H1 (cell line): ENCODE results near the gene GPR176. TPM values are rescaled to one million over a fixed set of nuclear protein-coding genes. Genes with fewer than 3 reads are reported as not detected.

Experiments used
- CTCF ChIA-PET: fragments of 300-600 bp; sonication (Branson Sonifier 250); formaldehyde crosslinking; loops from one replicate; lab custom pipeline; 2021; ENCODE audit not compliant: partially characterized antibody; lab: Charles Lee
- POLR2A ChIA-PET: fragments of 300-600 bp; sonication (Branson Sonifier 250); formaldehyde crosslinking; loops from one replicate; lab custom pipeline; 2021; ENCODE audit warnings: inconsistent platforms; ENCODE audit not compliant: partially characterized antibody; lab: Charles Lee
- DNase-seq, 2 experiments: peaks; one replicate each; pipeline versions ENCODE4 v3.0.0 to v3.0.0-alpha.2; 2010 to 2022; ENCODE audit warnings: low spot score in 2 of 2, low read depth in 1 of 2, mixed read lengths in 1 of 2
- FAIRE-seq: peaks from 2 replicates; lab custom pipeline; 2011; peaks lifted over from hg19 to GRCh38; lab: Jason Lieb, UNC
- H2AFZ ChIP-seq: 2 replicates; pipeline ENCODE4 v1.8.1; 2012; ENCODE audit warnings: low read length, inconsistent platforms
- H2AK5ac ChIP-seq: 2 replicates; pipeline ENCODE4 v1.6.1; 2013; ENCODE audit warnings: low read depth, low read length
- H2BK120ac ChIP-seq: replicated peaks from 2 replicates; pipeline ENCODE3; 2013; ENCODE audit warnings: low read depth, low read length, inconsistent platforms
- H2BK12ac ChIP-seq: 2 replicates; pipeline ENCODE4 v1.6.1; 2013; ENCODE audit warnings: low read depth, low read length
- H2BK15ac ChIP-seq: 2 replicates; pipeline ENCODE4 v1.6.1; 2013; ENCODE audit warnings: low read length
- H2BK20ac ChIP-seq: 2 replicates; pipeline ENCODE4 v1.6.1; 2013; ENCODE audit warnings: low read length
- H2BK5ac ChIP-seq: 2 replicates; pipeline ENCODE4 v1.6.1; 2013; ENCODE audit warnings: low read depth, low read length
- H3K14ac ChIP-seq: 2 replicates; pipeline ENCODE4 v1.6.1; 2013; ENCODE audit warnings: inconsistent platforms; ENCODE audit not compliant: insufficient read length
- H3K18ac ChIP-seq: 2 replicates; pipeline ENCODE4 v1.6.1; 2013; ENCODE audit warnings: low read length; ENCODE audit errors: extremely low read depth
- H3K23ac ChIP-seq: 2 replicates; pipeline ENCODE4 v1.6.1; 2013; ENCODE audit warnings: inconsistent platforms; ENCODE audit not compliant: insufficient read length
- H3K23me2 ChIP-seq: 2 replicates; pipeline ENCODE4 v1.6.1; 2013; ENCODE audit warnings: low read depth, low read length
- H3K27ac ChIP-seq: 2 replicates; pipeline ENCODE4 v1.6.1; 2011; ENCODE audit warnings: low read depth, low read length, inconsistent platforms
- H3K27me3 ChIP-seq, 4 experiments: replicated peaks in 1 of 4; 1 replicate in 1 of 4; 2 replicates in 3 of 4; pipeline versions ENCODE4 v1.6.1 to v1.8.1; 2011 to 2013; ENCODE audit warnings: low read length in 3 of 4, mild to moderate bottlenecking in 3 of 4, inconsistent platforms in 2 of 4, mixed read lengths in 2 of 4, moderate library complexity in 1 of 4; ENCODE audit not compliant: control insufficient read depth in 3 of 4, insufficient read depth in 3 of 4; ENCODE audit errors: extremely low read depth in 1 of 4
- H3K36me3 ChIP-seq, 4 experiments: 2 replicates each; pipeline versions ENCODE4 v1.6.1 to v1.8.1; 2011 to 2013; ENCODE audit warnings: mild to moderate bottlenecking in 4 of 4, low read length in 3 of 4, moderate library complexity in 2 of 4, control low read depth in 1 of 4, inconsistent platforms in 1 of 4; ENCODE audit not compliant: insufficient read depth in 4 of 4, control insufficient read depth in 2 of 4
- H3K4ac ChIP-seq: replicated peaks from 2 replicates; pipeline ENCODE3; 2013; ENCODE audit warnings: low read length, low read depth, mixed read lengths, inconsistent platforms; ENCODE audit not compliant: insufficient read length
- H3K4me1 ChIP-seq, 4 experiments: replicated peaks in 1 of 4; 1 replicate in 1 of 4; 2 replicates in 3 of 4; pipeline versions ENCODE4 v1.6.1 to v1.8.1; 2011 to 2013; ENCODE audit warnings: low read length in 3 of 4, inconsistent platforms in 2 of 4, mixed read lengths in 1 of 4; ENCODE audit not compliant: insufficient read depth in 4 of 4, control insufficient read depth in 3 of 4
- H3K4me2 ChIP-seq, 2 experiments: 2 replicates each; pipeline versions ENCODE4 v1.6.1 to v1.8.1; 2011 to 2013; ENCODE audit warnings: low read depth in 2 of 2, low read length in 2 of 2, control low read depth in 1 of 2, inconsistent platforms in 1 of 2, mild to moderate bottlenecking in 1 of 2; ENCODE audit not compliant: insufficient read depth in 1 of 2
- H3K4me3 ChIP-seq, 4 experiments: fragments of 200-600, 300-600 bp in 1 of 4; sonication (generic), shearing (Covaris generic), sonication (Bioruptor Twin) in 1 of 4; 2 replicates each; pipeline versions ENCODE4 v1.5.1 to v1.8.1; 2011 to 2016; ENCODE audit warnings: low read length in 4 of 4, low read depth in 3 of 4, control low read depth in 2 of 4, inconsistent platforms in 2 of 4, mild to moderate bottlenecking in 2 of 4, mixed read lengths in 1 of 4, moderate library complexity in 1 of 4; ENCODE audit not compliant: insufficient read depth in 2 of 4; ENCODE audit errors: extremely low read depth in 1 of 4
- H3K56ac ChIP-seq: replicated peaks from 2 replicates; pipeline ENCODE3; 2013; ENCODE audit warnings: low read depth, mild to moderate bottlenecking, mixed read lengths, low read length, inconsistent platforms; ENCODE audit not compliant: insufficient read length
- H3K79me1 ChIP-seq: 2 replicates; pipeline ENCODE4 v1.6.1; 2013; ENCODE audit warnings: low read depth, low read length, control low read depth
- H3K79me2 ChIP-seq, 2 experiments: 2 replicates each; pipeline versions ENCODE4 v1.6.1 to v1.8.1; 2012 to 2013; ENCODE audit warnings: low read length in 2 of 2, mild to moderate bottlenecking in 2 of 2, inconsistent platforms in 1 of 2; ENCODE audit not compliant: insufficient read depth in 2 of 2, control insufficient read depth in 1 of 2
- H3K9ac ChIP-seq, 4 experiments: replicated peaks in 1 of 4; 1 replicate in 1 of 4; 2 replicates in 3 of 4; pipeline versions ENCODE4 v1.6.1 to v1.8.1; 2011 to 2013; ENCODE audit warnings: low read depth in 3 of 4, low read length in 3 of 4, control low read depth in 2 of 4, mild to moderate bottlenecking in 2 of 4, moderate library complexity in 2 of 4, inconsistent platforms in 1 of 4; ENCODE audit errors: extremely low read depth in 1 of 4
- H3K9me3 ChIP-seq, 2 experiments: 2 replicates each; pipeline versions ENCODE4 v1.6.1 to v1.8.1; 2012 to 2013; ENCODE audit warnings: mild to moderate bottlenecking in 2 of 2, moderate library complexity in 2 of 2, control low read depth in 1 of 2, inconsistent platforms in 1 of 2, low read depth in 1 of 2, low read length in 1 of 2, mixed read lengths in 1 of 2; ENCODE audit not compliant: insufficient read depth in 2 of 2
- H4K20me1 ChIP-seq, 2 experiments: replicated peaks in 1 of 2; 2 replicates each; pipeline versions ENCODE3 to v1.8.1; 2011 to 2013; ENCODE audit warnings: inconsistent platforms in 2 of 2, low read length in 2 of 2, mild to moderate bottlenecking in 1 of 2; ENCODE audit not compliant: insufficient read depth in 2 of 2, control insufficient read depth in 1 of 2
- H4K5ac ChIP-seq: 2 replicates; pipeline ENCODE4 v1.6.1; 2013; ENCODE audit warnings: low read length, low read depth, mixed read lengths, inconsistent platforms; ENCODE audit not compliant: insufficient read length
- H4K8ac ChIP-seq: 2 replicates; pipeline ENCODE4 v1.8.0; 2013; ENCODE audit warnings: mild to moderate bottlenecking, moderate library complexity, low read length, inconsistent platforms; ENCODE audit not compliant: insufficient read depth; ENCODE audit errors: extremely low read depth
- H4K91ac ChIP-seq: replicated peaks from 2 replicates; pipeline ENCODE3; 2013; ENCODE audit warnings: low read length, mixed read lengths, inconsistent platforms; ENCODE audit not compliant: insufficient read length
- CREB1 ChIP-seq: IDR thresholded peaks from 2 replicates; pipeline ENCODE4 v1.6.1; 2012; ENCODE audit warnings: inconsistent platforms
- JUN ChIP-seq: IDR thresholded peaks from 2 replicates; pipeline ENCODE4 v1.6.1; 2011; ENCODE audit warnings: low read depth, mild to moderate bottlenecking, improper control_type of control experiment, low read length
- MAFK ChIP-seq: IDR thresholded peaks from 2 replicates; pipeline ENCODE4 v1.6.1; 2012; ENCODE audit warnings: low read depth, mild to moderate bottlenecking, improper control_type of control experiment, low read length
- WGBS, 2 experiments: shearing (Covaris generic) in 1 of 2; methylation state at CpG; one replicate each; pipeline versions ENCODE4 v1.1.6 to v1.1.7; 2013 to 2015; ENCODE audit warnings: low lambda C conversion rate in 2 of 2, mixed read lengths in 2 of 2, inconsistent platforms in 1 of 2, low coverage in 1 of 2, missing lambda C conversion rate in 1 of 2; ENCODE audit not compliant: insufficient replicate concordance in 2 of 2, insufficient coverage in 1 of 2, insufficient read length in 1 of 2; ENCODE audit errors: extremely low coverage in 1 of 2, missing lambda C conversion rate in 1 of 2; 5-methylcytosine and 5-hydroxymethylcytosine counted together
- polyA plus RNA-seq, 7 experiments: library from polyadenylated mRNA; depleted of rRNA in 3 of 7; stranded (reverse) in 5 of 7; unstranded in 2 of 7; fragments of >200 nt in 5 of 7; fragments of 200-250 nt in 2 of 7; gene quantifications; 1 replicate in 5 of 7; 2 replicates in 1 of 7; 4 replicates in 1 of 7; pipeline versions ENCODE4 v1.2.1 to v1.2.3, GENCODE V29; 2011 to 2013; ENCODE audit warnings: missing spikeins in 2 of 7, mixed read lengths in 2 of 7
- total RNA-seq: library from RNA; stranded (reverse); fragmentation: NEBNext Ultra II Directional; extraction: Animal tissue kit (Norgen Biotek cat#: 25700); gene quantifications from 2 replicates; pipeline ENCODE4 v1.2.1, GENCODE V29; 2021

Gene GPR176
- total and polyA plus RNA-seq, 2 of the 8 experiments (the other 6 are each of a cell fraction or from before 2014, with no cell fraction given) = 190 to 281 TPM

GRCh38 chr15:39843565-39843964, 76.5 kb downstream of the GPR176 start:
- peaks cover 4% of the 10 kb centered on the region; the same call in 1 of the 2 replicates for H3K79me1 ChIP-seq
- no peak overlapping the region for H4K8ac ChIP-seq
- no peak overlapping the region for H3K14ac ChIP-seq
- peak overlapping the region; percentile 71 for H2BK120ac ChIP-seq
- no peak overlapping the region for H3K23ac ChIP-seq
- ChIA-PET POLR2A (interaction anchor here (1.1 to 1.2 kb wide), 2 partner anchors 27 to 44 kb away, joined by 3 to 4 read pairs; no protein-coding TSS in a partner anchor), CTCF (interaction anchor here (1.0 to 1.5 kb wide), 5 partner anchors 10 to 76 kb away, joined by 3 to 6 read pairs (median 3); no protein-coding TSS in a partner anchor)
- H3K4me3 ChIP-seq = no peak overlapping the region
- no peak overlapping the region for H3K56ac ChIP-seq
- H3K27me3 ChIP-seq = no peaks in the 10 kb centered on the region
- no peak overlapping the region for H4K5ac ChIP-seq
- DNase-seq (no peak), FAIRE-seq (no peak)
- H3K9me3 ChIP-seq = no peaks in the 10 kb centered on the region
- peaks cover 0 to 5% (median 0%) of the 10 kb centered on the region in 4 experiments; a peak in 2 of 7 replicates for H3K4me1 ChIP-seq
- no peak overlapping the region for H2BK12ac ChIP-seq
- WGBS, 2 experiments = 84% methylated on average over 2 of the region's 2 CpGs; no CpG with 5 or more reads in 1 of the 2 experiments
- peaks cover 0 to 6% (median 2%) of the 10 kb centered on the region in 4 experiments; a peak in 2 of 8 replicates for H3K36me3 ChIP-seq
- no peak overlapping the region for H4K91ac ChIP-seq
- no peak overlapping the region for H2BK20ac ChIP-seq
- no peaks in the 10 kb centered on the region for H3K23me2 ChIP-seq
- H3K4ac ChIP-seq = no peak overlapping the region
- no peak overlapping the region for H2BK15ac ChIP-seq
- H2AK5ac ChIP-seq = no peak overlapping the region
- H3K4me2 ChIP-seq = no peak overlapping the region
- no peak overlapping the region for H3K18ac ChIP-seq
- TF ChIP-seq MAFK = peak; percentile 14; the same call in 1 of the 2 replicates
- no peak for TF ChIP-seq CREB1
- TF ChIP-seq JUN = no peak
- TF ChIP-seq, all 59 proteins: peak for 1
- Histone ChIP-seq H3K27ac (no peak overlapping the region), H3K9ac (no peak overlapping the region; a peak in 1 of 7 replicates), H2AFZ (no peak overlapping the region), H3K79me2 (peaks cover 8 to 95% of the 10 kb centered on the region in 2 experiments; a peak in 3 of 4 replicates), H4K20me1 (no peaks in the 10 kb centered on the region), H2BK5ac (no peak overlapping the region)
